Measurements from ENCODE around the gene PANK4.
"Not testable (repeated sequence)": the region's sequence is repeated elsewhere in the genome, so short reads cannot be mapped to it uniquely, and the experiment has no call there.

PANK4 gene

GRCh38 chr1:2473198-2473597 lies 53.2 kb downstream of the PANK4 start:
- no peak for DNase-seq

- DNase-seq: no peak
Observed at GRCh38 chr1:2472561-2473177, 53.7 kb downstream of the PANK4 start.

GRCh38 chr1:2472109-2472508 lies 54.3 kb downstream of the PANK4 start:
- no peak for DNase-seq

- no peak for DNase-seq
Observed at GRCh38 chr1:2471587-2472001, 54.8 kb downstream of the PANK4 start.

GRCh38 chr1:2471159-2471471 lies 55.3 kb downstream of the PANK4 start:
- no peak for DNase-seq

- no peak for DNase-seq
Observed at GRCh38 chr1:2470290-2471158, 55.9 kb downstream of the PANK4 start.

GRCh38 chr1:2469103-2469940 lies 57.1 kb downstream of the PANK4 start:
- DNase-seq: no peak

- DNase-seq: no peak
Observed at GRCh38 chr1:2468540-2468939, 57.9 kb downstream of the PANK4 start.

GRCh38 chr1:2468041-2468472 lies 58.3 kb downstream of the PANK4 start:
- no peak for DNase-seq

GRCh38 chr1:2466958-2467554 lies 59.3 kb downstream of the PANK4 start:
- no peak for DNase-seq

- no peak for DNase-seq
Observed at GRCh38 chr1:2466270-2466665, 60.1 kb downstream of the PANK4 start.

- DNase-seq: no peak
Observed at GRCh38 chr1:2465371-2466269, 60.8 kb downstream of the PANK4 start.

GRCh38 chr1:2463396-2463795 lies 63.0 kb downstream of the PANK4 start:
- no peak for DNase-seq

GRCh38 chr1:2462819-2463218 lies 63.6 kb downstream of the PANK4 start:
- DNase-seq: no peak

GRCh38 chr1:2460996-2461751 lies 65.2 kb downstream of the PANK4 start:
- no peak for DNase-seq

- no peak for DNase-seq
Observed at GRCh38 chr1:2460203-2460602, 66.2 kb downstream of the PANK4 start.

GRCh38 chr1:2459757-2460156 lies 66.6 kb downstream of the PANK4 start:
- no peak for DNase-seq

GRCh38 chr1:2459102-2459753 lies 67.2 kb downstream of the PANK4 start:
- not testable (repeated sequence) for DNase-seq

GRCh38 chr1:2458687-2459086 lies 67.7 kb downstream of the PANK4 start:
- no peak for DNase-seq

Measured in kidney glomerular epithelial cell (primary cell).